GM12872 (cell line): ENCODE measurements around the gene SPNS2.

Source experiments
- TF ChIP-seq, protein P1 (sequence below): IDR thresholded peaks from 3 replicates; pipeline ENCODE4 v1.5.1; 2011; ENCODE audit warnings: low read depth, mild to moderate bottlenecking, low read length, moderate library complexity; ENCODE audit not compliant: insufficient read depth

Gene SPNS2

GRCh38 chr17:4554997-4555799 is 56.5 kb downstream of the SPNS2 start, which contains the start of gene MYBBP1A:
Gene MYBBP1A (minus strand): TSS chr17:4555384. CDS start chr17:4555324, 60 bp downstream.
- TF ChIP-seq, protein P1, sequence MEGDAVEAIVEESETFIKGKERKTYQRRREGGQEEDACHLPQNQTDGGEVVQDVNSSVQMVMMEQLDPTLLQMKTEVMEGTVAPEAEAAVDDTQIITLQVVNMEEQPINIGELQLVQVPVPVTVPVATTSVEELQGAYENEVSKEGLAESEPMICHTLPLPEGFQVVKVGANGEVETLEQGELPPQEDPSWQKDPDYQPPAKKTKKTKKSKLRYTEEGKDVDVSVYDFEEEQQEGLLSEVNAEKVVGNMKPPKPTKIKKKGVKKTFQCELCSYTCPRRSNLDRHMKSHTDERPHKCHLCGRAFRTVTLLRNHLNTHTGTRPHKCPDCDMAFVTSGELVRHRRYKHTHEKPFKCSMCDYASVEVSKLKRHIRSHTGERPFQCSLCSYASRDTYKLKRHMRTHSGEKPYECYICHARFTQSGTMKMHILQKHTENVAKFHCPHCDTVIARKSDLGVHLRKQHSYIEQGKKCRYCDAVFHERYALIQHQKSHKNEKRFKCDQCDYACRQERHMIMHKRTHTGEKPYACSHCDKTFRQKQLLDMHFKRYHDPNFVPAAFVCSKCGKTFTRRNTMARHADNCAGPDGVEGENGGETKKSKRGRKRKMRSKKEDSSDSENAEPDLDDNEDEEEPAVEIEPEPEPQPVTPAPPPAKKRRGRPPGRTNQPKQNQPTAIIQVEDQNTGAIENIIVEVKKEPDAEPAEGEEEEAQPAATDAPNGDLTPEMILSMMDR, result peak; percentile 26; the same call in 2 of the 3 replicates

GRCh38 chr17:4555873-4556759 is 57.4 kb downstream of the SPNS2 start:
- TF ChIP-seq, protein P1, result no peak

GRCh38 chr17:4556996-4557395 is 58.3 kb downstream of the SPNS2 start:
- TF ChIP-seq, protein P1, result no peak

GRCh38 chr17:4557626-4558346 is 59.1 kb downstream of the SPNS2 start:
- TF ChIP-seq, protein P1, result no peak

DNA sequence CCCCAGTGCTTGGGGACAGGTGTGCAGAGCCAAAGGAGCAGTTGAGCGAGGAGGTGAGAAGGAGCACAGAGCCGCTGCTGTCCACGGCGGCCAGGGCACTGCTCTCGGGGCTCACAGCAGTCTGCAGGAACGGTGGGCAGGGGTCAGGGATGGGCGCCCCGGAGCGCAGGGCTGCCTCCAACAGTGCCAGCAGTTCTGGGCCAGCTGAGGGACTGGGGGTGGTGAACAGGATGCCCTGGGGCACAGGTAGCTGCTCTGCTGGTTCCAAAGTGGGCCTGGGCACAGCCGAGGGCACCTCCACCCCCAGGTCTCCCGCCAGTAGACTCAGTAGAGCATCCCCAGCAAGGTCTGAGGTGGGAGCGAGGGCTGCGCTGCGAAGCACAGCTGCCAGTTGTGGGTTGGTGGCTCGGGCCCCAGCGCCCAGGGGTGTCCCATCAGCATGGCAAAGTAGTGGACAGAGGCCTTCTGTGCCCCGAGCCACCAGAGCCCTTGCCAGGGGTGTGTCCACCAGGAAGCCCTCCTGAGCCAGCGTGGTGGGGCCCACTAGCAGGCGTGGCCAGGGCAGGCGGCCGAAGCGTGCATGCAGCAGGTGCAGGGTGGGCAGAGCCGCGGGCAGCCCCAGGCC is 59.8 kb downstream of the SPNS2 start:
- TF ChIP-seq, protein P1, result no peak

DNA sequence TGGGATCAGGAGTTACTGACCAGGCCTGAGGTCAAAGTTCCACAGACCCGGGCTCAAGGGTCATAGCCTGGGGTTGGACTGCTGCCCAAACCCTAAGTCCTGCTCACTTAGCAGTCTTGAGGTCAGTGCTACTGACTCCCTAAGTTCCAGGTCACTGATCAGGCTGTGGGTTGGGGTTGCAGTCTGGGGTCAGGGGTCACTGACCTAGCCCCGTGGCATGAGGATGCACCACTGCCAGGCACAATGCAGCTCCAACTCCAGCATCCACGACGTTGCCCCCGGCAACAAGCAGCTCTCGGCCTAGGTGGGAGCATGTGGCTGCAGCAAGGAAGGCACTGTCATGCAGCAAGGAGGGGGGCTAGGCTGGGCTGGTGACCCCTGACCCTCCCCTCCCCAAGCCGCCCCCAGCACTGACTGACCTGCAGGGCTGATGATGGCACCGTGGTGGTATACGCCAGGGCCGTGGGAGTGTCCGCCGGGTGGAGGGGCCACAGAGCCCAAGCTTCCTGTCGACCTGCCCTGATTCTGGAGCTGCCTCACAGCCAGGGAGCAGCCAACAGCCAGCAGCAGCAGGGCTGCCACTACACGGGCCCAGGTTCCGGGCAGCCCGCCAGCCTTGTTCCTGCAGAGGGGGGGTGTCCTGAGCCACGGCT is 60.6 kb downstream of the SPNS2 start:
- TF ChIP-seq, protein P1, result no peak
